GM18502 (cell line): ENCODE results near the gene PPM1A.
A peak's percentile ranks its signal among the peaks of the same experiment; 100 is the strongest.
"Not testable (repeated sequence)": the region's sequence is repeated elsewhere in the genome, so short reads cannot be mapped to it uniquely, and the experiment has no call there.

Experiments
- ATAC-seq: cut with Tn5 transposase; IDR thresholded peaks from one replicate; pipeline ENCODE4 v1.9.1; 2021; ENCODE audit warnings: mild to moderate bottlenecking; ENCODE audit not compliant: unreplicated experiment, poor library complexity

Gene PPM1A

GRCh38 chr14:60313093-60313492 is 64.1 kb downstream of the PPM1A start:
- no peak for ATAC-seq

- no peak for ATAC-seq
Measured at GRCh38 chr14:60315196-60315990, 66.4 kb downstream of the PPM1A start.

GRCh38 chr14:60317609-60318008 is 68.6 kb downstream of the PPM1A start:
- ATAC-seq = no peak

- ATAC-seq = not testable (repeated sequence)
Measured at GRCh38 chr14:60320860-60321259, 71.8 kb downstream of the PPM1A start.

- ATAC-seq = no peak
Measured at GRCh38 chr14:60323199-60323896, 74.3 kb downstream of the PPM1A start.

GRCh38 chr14:60324837-60325236 is 75.8 kb downstream of the PPM1A start:
- no peak for ATAC-seq

- ATAC-seq = no peak
Measured at GRCh38 chr14:60326274-60326673, 77.3 kb downstream of the PPM1A start.

- peak; percentile 67 for ATAC-seq
Measured at GRCh38 chr14:60327447-60328331, 78.7 kb downstream of the PPM1A start.

GRCh38 chr14:60328583-60328982 is 79.6 kb downstream of the PPM1A start:
- no peak for ATAC-seq

GRCh38 chr14:60329274-60329673 is 80.3 kb downstream of the PPM1A start:
- no peak for ATAC-seq

- ATAC-seq = peak; percentile 81
Measured at GRCh38 chr14:60331201-60332045, 82.4 kb downstream of the PPM1A start.

- ATAC-seq = no peak
Measured at GRCh38 chr14:60332046-60332399, 83.0 kb downstream of the PPM1A start.

GRCh38 chr14:60332869-60333268 is 83.8 kb downstream of the PPM1A start:
- no peak for ATAC-seq

- no peak for ATAC-seq
Measured at GRCh38 chr14:60339571-60339970, 90.5 kb downstream of the PPM1A start.

GRCh38 chr14:60343571-60344071 is 94.6 kb downstream of the PPM1A start:
- ATAC-seq = no peak

- ATAC-seq = no peak
Measured at GRCh38 chr14:60344751-60345150, 95.7 kb downstream of the PPM1A start.

GRCh38 chr14:60346706-60347105 is 97.7 kb downstream of the PPM1A start:
- no peak for ATAC-seq

GRCh38 chr14:60348211-60348610 is 99.2 kb downstream of the PPM1A start:
- ATAC-seq = no peak
